Stimulated activated CD4-positive, alpha-beta T cell treated with anti-CD3 and anti-CD28 coated beads, Interleukin-15, amount 100 ng/mL, for 24 hours (primary cell): Measurements from ENCODE around the gene IP6K1.
"Not testable (repeated sequence)": the region's sequence is repeated elsewhere in the genome, so short reads cannot be mapped to it uniquely, and the experiment has no call there.

Experiments
- DNase-seq: peaks from one replicate; pipeline ENCODE4 v3.0.0-alpha.2; 2020

Gene IP6K1

GRCh38 chr3:49685846-49686245 is 100.5 kb downstream of the IP6K1 start:
- not testable (repeated sequence) for DNase-seq

GRCh38 chr3:49685103-49685502 is 101.2 kb downstream of the IP6K1 start:
- not testable (repeated sequence) for DNase-seq

GRCh38 chr3:49684453-49684852 is 101.9 kb downstream of the IP6K1 start:
- DNase-seq, result not testable (repeated sequence)

- DNase-seq, result no peak
Observed at GRCh38 chr3:49683162-49683561, 103.2 kb downstream of the IP6K1 start.

GRCh38 chr3:49681543-49681942 is 104.8 kb downstream of the IP6K1 start:
- no peak for DNase-seq

- no peak for DNase-seq
Observed at GRCh38 chr3:49681232-49681522, 105.2 kb downstream of the IP6K1 start.

- DNase-seq, result no peak
Observed at GRCh38 chr3:49680493-49681231, 105.7 kb downstream of the IP6K1 start.

- DNase-seq, result no peak
Observed at GRCh38 chr3:49675912-49676311, 110.4 kb downstream of the IP6K1 start.

GRCh38 chr3:49674497-49674983 is 111.8 kb downstream of the IP6K1 start:
- DNase-seq, result peak; percentile 60
